GM18951 (cell line): Measurements from ENCODE around the gene ANKRD42.

Experiments
- POLR2A ChIP-seq: IDR thresholded peaks from 4 replicates; pipeline ENCODE4 v1.6.1; 2011; ENCODE audit warnings: mild to moderate bottlenecking; ENCODE audit not compliant: insufficient read length, insufficient read depth; ENCODE audit errors: extremely low read depth
- in situ Hi-C: fragments of 300-500 bp; cut with MboI; formaldehyde crosslinking; loops from one replicate; pipeline ENCODE4 v1.12.0; 2022; ENCODE audit warnings: low sequenced_read_pairs, mixed read lengths, inconsistent platforms; ENCODE audit not compliant: unreplicated experiment

The ANKRD42 gene

DNA sequence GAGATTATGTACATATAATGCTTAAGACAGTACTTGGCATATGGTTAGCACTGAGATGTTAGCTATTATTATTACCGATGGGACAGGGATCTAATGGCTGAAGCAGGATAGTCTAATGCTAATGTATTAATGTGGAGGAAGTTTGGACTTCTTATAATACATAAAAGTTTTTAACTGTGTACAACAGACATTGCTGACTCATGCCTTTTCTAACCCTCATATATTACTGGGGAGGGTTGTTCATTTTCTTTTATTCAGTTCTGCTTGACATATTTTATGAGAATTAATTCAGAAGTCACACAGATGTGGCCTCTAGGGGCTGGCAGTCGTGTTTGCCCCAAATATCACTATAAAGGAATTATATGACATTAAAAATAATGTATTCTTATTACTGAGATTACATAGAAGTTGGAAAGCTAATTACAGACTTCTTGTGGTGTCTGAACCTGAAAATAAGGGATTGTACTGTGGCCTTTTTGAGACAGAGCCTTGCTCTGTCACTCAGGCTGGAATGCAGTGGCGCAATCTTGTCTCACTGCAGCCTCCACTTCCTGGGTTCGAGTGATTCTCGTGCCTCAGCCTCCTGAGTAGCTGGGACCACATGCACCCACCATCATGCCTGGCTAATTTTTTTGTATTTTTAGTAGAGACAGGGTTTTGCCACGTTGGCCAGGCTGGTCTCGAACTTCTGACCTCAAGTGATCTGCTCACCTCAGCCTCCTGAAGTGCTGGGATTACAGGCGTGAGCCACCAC lies 82.6 kb downstream of the ANKRD42 start:
- in situ Hi-C loops = loop anchor here (25.0 kb wide), 1 partner anchor 536 kb away; no protein-coding TSS in a partner anchor
- TF ChIP-seq POLR2A = no peak

DNA sequence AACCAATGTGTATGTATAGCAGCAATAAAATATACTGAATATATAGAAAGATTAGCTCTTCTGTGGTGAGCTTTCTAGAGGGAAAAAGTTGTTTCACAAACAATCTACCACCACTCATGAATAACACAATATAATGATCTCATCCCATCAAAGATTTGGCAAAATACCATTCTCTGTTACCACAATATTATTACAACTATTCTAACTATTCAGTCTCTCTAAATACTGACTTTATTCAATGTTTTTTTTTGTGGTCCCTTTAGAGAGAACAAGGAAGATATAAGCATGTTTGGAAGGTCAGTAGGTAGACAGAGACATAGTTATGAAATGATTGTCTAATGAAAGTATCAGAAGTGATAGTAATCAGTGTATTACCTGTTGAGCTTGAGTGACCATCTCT lies 84.8 kb downstream of the ANKRD42 start:
- in situ Hi-C loops = loop anchor here (25.0 kb wide), 1 partner anchor 534 kb away; no protein-coding TSS in a partner anchor
- TF ChIP-seq POLR2A = no peak

DNA sequence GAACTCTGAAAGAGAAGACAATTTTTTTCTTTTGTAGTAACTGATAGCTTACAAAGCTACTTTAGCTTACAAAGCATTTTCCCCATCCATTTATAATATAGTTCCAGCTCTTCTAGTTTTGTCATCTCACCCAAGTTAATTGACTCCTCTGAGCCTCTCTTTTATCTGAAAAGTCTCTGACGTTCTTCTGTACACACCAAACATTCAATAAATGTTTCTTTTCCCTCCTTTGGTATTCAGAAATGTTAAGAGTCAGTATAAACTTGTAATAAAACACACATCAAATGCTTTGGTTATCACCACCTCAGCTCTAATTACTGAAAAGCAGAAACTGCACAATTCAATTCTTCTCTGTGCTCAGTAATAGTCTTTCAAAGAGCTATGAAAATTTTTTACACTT lies 86.7 kb downstream of the ANKRD42 start:
- in situ Hi-C loops = loop anchor here (25.0 kb wide), 1 partner anchor 532 kb away; no protein-coding TSS in a partner anchor
- TF ChIP-seq POLR2A = no peak

DNA sequence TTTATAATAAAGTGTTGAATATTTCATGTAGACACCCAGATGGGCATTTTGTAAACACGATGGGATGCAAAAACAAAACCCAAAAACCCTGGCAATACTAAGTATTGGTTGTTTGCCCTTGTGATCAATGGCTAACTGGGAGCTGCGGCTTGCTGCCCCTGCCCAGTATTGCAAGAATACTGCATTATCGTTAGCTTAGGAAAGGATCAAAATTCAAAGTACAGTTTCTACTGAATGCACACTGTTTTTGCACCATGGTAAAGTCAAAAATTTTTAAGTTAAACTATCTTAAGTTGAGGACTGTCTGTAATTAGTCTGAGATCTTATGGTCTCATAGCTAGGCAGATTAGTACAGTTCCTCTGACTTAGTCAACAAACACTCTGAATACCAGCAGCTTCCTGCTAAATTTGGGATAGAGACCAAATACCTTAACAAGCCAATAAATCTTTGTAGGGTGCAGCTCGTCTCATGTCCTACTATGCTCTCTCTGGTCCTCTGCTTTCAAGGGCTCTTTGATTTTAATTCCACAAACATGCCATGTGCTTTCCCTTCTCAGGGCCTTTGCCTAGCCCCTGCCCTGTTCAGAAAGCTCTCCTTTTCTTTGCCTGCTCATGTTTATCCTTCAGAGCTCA lies 88.7 kb downstream of the ANKRD42 start:
- TF ChIP-seq POLR2A = no peak
- in situ Hi-C loops = loop anchor here (25.0 kb wide), 1 partner anchor 530 kb away; no protein-coding TSS in a partner anchor

DNA sequence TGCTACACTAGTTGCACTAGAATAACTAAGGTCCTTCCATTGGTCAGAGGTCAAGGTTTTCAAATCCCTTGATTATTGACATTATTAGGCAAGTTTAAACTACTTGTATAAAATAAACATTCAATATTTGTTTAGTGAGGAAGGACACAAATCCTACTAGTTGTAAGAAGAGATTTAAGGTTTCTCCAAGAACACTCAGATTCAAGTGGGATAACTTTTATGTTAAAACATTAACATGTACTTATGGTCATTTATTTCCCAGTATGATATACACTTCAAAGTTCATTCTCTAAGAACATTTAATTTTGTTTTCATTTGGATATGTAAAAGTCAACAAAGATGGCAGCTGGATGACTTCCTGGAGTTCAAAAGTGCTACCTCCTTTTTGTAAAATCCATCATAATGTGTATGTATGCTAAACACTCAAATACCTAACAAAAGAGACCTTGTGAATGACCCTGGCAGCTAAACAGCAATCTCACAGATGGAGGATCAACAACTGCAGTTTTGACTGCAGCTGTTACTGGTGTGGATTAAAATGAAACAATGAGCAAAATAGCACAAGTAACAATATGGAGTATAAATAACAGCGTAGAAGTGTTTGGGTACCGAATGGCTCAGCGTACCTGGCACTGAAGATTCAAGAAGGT lies 91.1 kb downstream of the ANKRD42 start:
- no peak for TF ChIP-seq POLR2A
- in situ Hi-C loops = loop anchor here (25.0 kb wide), 1 partner anchor 528 kb away; no protein-coding TSS in a partner anchor

DNA sequence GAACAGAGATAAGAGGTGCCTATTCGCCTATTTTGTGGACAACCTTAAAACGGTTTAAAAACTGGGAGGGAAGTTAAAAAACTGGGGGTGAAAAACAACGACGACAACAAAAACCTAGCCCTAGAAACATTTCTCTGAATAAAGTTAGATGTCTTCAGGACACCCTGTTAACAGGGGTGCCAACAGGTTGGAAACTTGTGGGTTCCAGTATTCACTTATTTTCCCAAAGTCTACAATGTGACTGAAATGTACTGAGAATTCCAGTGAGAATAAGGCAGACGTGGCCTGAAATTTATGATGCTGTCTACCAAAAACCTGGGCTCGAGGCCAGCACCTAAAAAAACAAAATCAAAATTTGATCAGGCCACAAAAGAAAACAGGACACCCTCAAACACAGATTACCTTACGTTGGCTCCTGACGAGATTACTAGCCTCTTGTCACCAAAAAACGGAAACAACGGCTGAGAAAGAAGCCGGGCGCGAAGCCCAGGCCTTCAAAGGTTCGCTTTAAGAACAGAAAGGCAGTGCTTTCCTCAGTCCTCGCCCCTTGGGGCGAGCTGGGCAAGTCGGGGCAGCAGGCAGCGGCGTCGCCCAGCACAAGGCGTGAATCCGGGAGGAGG lies 91.7 kb downstream of the ANKRD42 start:
- TF ChIP-seq POLR2A = no peak
- in situ Hi-C loops = loop anchor here (25.0 kb wide), 1 partner anchor 527 kb away; no protein-coding TSS in a partner anchor

DNA sequence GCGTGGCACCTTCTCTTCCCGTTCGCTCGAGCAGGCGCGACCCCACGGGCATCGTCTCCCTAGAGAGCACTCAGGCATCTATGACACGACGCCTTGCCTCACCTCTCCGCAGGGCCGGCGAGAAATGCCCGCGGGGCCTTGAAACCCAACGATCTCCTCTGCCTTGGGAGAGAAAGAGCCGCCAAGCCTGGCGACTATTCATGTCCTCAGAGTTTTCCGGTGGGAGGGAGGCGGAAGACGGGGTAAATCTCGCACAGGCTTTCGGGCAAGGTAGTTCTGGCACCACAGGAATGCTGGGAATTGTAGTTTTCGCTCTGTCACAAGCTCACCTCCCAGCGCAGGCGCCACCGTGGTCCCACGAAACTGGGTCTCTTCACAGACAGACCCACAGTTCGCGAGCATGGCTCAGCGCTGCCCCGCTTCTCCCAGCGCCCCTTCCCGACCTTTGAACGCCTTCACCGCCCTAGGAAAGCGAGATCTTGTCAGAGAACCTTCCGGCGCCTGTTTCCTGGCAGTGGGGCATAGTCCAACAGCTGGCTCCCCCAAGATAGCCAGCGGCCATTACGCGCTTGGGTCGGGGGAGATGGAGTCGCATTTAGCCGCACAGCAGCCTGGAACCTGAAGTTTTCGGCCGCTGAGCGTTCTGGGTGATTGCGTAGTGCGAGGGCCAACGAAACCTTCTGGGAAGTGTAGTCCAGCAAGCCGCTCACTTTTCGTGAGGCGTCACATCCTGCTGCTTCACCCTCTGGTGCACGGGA lies 92.4 kb downstream of the ANKRD42 start, which contains the start of gene CCDC90B:
Gene CCDC90B, minus strand, starts transcription at position 597 of the 758 bp plus-strand sequence. Its CDS starts 395 bp downstream, at position 202.
- in situ Hi-C loops = loop anchor here (25.0 kb wide), 1 partner anchor 526 kb away; no protein-coding TSS in a partner anchor

DNA sequence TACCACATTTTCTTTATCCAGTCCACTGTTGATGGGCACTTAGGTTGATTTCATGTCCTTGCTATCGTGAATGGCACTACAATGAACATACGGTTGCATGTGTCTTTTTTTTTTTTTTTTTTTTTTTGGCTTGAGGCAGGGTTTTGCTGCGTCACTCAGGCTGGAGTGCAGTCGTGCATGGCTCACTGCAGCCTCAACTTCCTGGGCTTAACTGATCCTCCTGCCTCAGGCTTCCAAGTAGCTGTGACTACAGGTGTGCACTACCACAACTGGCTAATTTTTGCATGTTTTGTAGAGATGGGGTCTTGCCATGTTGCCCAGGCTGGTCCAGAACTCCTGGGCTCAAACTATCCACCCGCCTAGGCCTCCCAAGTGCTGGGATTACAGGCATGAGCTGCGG lies 94.1 kb downstream of the ANKRD42 start:
- in situ Hi-C loops = loop anchor here (25.0 kb wide), 1 partner anchor 525 kb away; no protein-coding TSS in a partner anchor
- no peak for TF ChIP-seq POLR2A

More for the DNA sequence above, 92.4 kb downstream of the ANKRD42 start, which contains the start of gene CCDC90B:
- peak; percentile 85 for TF ChIP-seq POLR2A

DNA sequence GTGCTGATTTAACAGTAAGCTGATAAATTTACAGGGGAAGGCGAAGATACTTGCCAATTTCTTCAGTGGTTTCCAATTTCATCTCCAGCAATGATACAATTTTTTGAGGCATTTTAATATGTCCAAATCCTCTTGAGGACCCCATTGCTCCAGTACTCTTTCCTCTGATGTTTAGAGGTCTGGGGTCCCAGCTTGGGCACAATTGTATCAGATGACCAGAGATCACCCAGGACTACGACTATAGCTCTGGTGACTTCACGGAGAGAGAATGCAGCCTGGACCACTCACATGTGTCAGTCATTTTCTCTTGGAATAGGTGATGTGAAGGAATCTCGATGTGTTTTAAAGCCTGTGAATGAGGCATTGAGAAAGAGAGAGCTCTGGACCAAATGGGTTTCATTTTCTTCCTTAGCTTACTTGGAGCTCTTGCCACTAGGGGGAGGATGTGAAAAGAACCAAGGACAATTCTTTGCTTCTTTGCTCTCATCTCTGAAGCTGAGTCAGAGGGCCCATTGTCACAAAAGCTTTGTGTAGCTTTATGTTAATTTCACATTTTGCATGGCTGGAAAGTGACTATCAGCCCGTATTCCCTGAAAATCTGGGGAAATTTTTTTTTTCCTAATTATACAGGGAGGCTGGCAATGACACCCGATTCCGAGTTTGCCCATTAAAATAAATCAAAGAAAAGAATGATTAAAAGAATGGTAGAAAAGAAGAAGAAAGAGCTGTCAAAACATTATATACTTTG lies 99.4 kb downstream of the ANKRD42 start:
- no peak for TF ChIP-seq POLR2A
- in situ Hi-C loops = loop anchor here (25.0 kb wide), 1 partner anchor 519 kb away; no protein-coding TSS in a partner anchor

DNA sequence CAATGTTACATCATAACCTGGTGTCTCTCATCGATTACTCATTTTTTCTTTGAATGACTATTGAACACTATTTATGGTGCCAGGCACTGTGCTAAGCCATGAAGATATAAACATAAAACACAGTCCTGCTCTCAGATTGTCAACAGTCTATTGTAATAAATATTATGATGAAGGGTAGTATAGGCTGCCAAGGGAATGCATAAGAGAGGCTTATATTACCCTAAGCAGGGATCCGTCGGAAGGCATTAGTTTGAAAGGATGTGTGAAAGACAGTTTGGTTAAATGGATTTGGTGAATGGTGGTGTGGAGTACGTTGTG lies 99.9 kb downstream of the ANKRD42 start:
- in situ Hi-C loops = loop anchor here (25.0 kb wide), 1 partner anchor 519 kb away; no protein-coding TSS in a partner anchor
- no peak for TF ChIP-seq POLR2A

DNA sequence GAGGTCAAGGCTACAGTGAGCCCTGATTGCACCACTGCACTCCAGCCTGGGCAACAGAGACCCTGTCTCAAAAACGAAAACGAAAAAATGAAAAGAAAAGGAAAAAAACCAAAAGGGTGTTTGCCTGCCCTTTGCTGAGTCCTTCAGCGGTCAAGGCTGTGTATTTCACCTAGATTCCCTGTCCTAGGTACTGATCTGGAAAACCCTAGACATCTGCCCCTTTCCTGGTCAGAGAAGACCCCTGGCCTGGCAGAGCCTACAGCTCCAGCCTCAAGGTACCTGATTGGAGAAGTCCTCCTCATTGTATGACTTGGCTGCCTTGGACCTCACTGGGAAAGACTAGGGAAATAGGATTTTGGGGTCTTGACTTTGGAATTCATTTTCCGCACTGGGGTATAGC lies 100.7 kb downstream of the ANKRD42 start:
- TF ChIP-seq POLR2A = no peak

More for the DNA sequence above, 100.7 kb downstream of the ANKRD42 start:
- in situ Hi-C loops = loop anchor here (25.0 kb wide), 1 partner anchor 518 kb away; no protein-coding TSS in a partner anchor
